Fibroblast of the conjunctiva (primary cell): ENCODE measurements around the gene TOPBP1.
A peak's percentile ranks its signal among the peaks of the same experiment; 100 is the strongest.
"Not testable (repeated sequence)": the region's sequence is repeated elsewhere in the genome, so short reads cannot be mapped to it uniquely, and the experiment has no call there.

Source experiments
- DNase-seq: peaks from one replicate; pipeline ENCODE4 v3.0.0-alpha.2; 2010; ENCODE audit warnings: low read depth

The TOPBP1 gene

DNA sequence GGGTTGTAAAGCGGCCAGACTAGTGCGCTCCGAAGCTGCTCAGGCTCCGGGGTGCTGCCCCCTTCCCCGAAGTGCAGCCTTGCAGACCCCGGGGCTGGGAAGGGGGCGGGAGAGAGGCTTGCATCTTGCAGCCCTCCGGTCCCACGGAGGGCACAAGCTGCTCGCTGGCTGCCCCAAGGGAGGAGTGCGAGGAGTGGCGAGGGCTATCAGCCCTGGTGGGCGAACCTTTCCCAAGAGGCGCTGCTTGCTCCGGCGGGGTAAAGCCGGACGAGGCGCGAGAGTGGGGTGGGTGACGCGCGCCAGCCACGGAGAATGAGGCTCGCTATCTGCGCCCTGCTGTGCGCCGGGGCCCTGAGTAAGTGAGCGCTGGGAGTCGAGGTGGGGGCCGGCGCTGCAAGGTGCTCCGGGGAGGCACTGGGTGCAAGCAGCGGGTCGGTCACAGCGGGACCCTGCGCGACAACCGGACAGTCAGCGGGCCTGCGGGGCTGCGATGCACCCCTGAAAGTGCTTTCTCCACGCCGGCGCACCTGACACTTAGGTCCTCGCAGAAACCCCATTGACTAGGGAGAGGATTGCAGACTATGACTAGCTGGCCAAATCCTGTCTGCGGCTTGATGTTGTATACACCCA is 12.7 kb upstream of the TOPBP1 start:
- no peak for DNase-seq

DNA sequence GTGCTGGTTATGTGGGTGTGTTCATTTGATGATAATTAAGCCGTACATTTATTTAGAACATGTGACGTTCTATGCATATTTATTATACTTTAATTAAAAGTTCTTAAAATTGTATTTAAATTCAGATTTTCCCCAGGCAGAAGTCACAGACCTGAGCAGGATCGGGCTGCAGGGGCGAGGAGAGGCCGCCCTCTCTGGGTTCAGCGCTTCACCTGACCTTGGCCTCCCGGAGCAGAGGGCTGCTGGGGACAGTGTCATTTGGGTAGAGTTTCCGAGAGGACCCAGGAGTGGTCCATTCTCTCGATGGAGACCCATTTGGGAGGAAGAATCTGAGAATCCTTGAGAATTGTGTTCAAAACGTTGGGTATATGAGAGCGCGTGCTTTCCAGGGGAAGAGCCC is 12.0 kb upstream of the TOPBP1 start:
- DNase-seq = no peak

DNA sequence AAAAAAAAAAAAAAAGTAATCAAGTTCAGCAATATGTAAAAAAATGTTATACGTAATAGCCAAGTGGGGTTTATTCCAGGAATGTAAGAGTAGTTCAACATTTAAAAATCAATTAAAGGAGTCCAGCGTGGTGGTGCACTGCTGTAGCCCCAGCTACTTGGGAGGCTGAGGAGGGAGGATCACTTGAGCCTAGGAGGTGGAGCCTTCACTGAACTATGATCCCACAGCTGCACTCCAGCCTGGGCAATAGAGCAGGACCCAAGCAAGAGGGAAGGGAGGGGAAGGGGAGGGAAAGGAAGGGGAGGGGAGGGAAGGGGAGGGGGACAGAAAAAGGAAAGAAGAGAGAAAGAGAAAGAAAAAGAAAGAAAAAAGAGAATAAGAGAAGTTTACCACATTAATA is 10.7 kb upstream of the TOPBP1 start:
- DNase-seq = no peak

DNA sequence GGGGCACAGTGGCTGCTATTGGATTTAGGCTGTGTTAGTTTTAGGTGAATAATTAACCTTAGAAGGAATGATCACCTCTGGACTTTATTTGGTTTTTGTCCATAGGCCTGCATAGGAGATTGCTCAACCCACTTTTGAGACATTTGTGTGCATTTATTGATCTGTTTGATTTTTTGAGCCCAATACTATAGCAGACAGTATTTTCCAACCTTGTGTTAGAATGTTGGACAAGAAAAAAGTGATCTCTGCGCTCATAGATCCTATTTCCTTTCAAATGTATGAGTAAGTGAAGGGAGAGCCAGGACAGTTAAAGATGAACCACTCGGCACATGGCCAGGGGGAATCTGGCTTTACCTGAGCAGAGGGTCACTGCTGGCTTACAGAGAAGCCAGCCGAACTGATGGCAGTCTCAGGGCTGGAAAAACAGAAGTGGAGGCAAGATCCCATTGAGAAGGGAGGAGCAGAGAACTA is 8.8 kb upstream of the TOPBP1 start:
- DNase-seq = no peak

DNA sequence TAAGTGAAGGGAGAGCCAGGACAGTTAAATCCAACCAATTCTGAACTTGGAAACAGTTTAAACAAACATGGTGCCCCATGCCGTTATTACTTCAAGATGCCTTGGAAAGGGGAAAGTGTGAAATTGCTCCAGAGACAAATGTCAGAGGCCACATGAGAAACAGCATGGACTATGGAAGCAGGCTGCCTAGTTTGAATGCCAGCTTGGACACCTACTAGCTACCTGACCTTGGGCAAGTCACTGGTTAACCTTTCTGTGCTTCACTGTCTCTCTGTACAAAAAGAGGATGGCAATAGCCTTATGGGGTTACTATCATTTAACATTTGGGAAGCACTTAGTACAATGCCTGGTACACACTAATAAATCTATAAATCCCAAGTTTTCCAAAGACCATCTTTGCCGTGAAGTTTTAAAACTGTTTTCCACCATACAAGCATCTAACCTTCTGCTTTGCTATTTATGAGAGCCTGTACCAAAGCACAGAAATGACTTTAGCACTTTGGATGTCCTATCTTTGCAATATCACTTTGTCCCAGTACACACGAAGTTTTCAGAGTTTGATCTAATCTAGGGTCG is 8.3 kb upstream of the TOPBP1 start:
- DNase-seq = no peak

DNA sequence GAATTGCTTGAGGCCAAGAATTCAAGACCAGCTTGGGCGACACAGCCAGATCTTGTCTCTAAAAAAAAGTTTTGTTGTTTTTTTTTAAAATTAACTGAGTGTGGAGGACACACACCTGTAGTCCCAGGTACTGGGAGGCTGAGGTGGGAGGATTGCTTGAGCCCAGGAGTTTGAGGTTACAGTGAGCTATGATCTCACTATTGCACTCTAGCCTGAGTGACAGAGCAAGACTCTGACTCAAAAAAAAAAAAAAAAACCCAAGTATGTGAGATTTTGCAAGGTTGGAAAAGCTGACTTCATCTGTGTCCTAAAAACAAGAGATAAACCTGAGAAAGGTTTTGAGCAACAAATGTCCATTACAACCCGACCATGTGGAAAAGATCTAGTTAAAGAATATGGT is 5.4 kb upstream of the TOPBP1 start:
- no peak for DNase-seq

DNA sequence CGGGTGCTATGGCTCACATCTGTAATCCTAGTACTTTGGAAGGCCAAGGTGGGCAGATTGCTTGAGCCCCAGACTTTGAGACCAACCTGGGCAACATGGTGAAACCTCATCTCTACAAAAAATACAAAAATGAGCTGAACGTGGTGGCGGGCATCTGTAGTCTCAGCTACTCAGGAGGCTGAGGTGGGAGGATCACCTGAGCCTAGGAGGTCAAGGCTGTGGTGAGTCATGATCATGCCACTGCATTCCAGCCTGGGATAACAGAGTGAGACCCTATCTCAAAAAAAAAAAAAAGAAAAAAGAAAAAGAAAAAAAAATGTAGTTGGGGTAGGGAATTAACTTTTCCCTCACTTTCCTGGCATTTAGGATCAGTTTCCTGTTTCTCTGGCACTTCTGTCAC is 3.4 kb upstream of the TOPBP1 start:
- DNase-seq = not testable (repeated sequence)

DNA sequence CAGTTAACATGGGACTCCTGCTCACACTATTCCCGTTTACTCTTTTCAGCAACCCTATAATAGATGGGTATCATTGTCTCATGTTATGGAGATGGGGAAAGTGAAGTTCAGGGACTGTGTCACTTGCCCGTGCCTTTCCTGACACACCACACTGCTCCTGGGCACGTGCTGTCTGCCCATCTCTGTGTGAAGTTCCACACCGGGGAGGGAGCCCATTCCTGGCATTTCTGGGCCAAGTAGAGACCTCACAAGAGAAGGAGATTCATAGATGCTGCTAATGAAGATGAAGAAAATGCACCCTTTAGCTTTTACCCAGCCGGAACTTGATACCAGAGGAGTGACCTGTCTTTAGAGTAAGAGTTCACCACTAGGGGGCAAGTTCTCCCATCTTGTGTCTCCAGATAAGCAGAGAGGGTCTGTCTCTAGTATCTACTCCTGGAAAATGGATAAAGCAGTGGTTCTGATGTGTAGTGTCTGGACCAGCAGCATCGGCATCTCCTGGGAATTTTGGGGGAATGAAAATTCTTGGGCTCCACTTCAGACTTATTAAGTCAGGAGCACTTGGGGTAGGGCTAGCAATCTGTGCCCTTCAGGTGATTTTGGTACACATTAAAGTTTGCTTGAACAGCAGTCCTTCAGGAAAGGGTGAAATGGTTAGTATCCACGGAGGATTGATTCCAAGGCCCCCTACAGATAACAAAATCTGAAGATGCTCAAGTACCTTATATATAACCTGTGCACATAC is 2.0 kb upstream of the TOPBP1 start:
- peak; percentile 40 for DNase-seq

DNA sequence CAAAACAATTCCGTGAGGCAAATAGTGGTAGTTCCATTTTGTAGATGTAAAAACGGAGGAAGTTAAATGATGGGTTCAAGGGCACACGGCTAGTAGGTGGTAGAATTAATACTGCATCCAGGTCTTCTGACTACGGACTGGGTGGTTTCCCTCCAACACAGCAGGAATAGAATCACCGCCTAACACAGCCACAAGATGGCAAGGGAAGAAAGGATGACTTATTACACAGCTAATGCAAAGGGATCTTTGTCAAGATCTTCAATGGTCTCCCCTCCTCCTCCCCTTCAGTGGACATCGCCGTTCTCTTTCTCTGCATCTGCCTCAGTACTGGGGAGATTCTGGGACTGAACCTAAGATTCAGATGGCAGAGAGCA is 524 bp upstream of the TOPBP1 start:
- no peak for DNase-seq

DNA sequence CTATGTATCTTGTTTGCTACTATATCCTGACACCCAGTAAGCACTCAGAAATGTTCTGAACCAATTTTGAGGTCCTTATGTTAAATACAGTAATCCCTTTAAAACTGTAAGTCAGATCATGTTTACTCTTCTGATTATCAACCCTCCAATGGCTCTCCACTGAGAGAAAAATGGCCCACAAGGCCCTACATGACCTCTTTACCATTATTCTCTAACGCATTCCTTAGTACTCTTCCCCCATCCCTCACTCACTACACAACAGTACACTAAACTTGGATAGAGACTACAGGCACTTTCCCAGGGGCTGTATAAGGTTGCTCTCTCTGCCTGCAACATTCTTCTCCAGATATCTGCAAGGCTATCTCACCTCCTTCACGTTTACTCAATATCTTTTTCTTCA is 1.9 kb downstream of the TOPBP1 start:
- DNase-seq = no peak

DNA sequence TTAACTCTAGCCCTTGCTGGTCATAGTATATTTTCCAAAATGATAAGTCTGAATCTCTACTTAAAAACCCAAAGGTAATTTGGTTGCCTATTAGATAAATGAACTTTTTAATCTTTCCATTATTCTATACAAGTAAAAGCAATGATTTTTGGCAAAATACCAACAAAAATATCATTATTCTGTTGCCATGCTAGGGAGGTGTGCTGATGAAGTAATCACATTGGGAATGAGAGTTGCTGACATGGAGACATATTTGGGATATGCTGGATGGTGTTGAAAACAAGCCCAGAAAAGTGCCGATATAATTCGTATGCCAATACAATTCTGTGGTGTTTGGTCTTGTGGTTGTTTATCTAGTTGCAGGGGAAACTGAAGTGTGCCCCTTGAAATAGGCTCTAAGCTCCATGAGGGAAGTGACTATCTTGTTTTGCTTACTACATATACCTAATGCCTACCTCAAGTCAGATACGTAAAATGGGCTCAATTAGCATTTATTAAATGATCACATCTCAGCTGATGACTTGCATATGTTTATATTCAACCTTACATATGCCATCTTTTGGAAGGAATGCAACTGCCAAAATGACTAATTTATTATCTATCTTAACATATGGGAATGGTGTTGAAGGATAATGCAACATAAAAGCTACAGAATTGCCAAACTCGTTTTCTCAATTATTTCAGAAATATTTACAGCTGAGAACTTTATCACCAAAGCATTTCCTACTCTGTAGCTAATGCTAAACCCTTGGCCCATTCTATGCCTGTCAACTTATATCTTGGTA is 5.8 kb downstream of the TOPBP1 start:
- no peak for DNase-seq

DNA sequence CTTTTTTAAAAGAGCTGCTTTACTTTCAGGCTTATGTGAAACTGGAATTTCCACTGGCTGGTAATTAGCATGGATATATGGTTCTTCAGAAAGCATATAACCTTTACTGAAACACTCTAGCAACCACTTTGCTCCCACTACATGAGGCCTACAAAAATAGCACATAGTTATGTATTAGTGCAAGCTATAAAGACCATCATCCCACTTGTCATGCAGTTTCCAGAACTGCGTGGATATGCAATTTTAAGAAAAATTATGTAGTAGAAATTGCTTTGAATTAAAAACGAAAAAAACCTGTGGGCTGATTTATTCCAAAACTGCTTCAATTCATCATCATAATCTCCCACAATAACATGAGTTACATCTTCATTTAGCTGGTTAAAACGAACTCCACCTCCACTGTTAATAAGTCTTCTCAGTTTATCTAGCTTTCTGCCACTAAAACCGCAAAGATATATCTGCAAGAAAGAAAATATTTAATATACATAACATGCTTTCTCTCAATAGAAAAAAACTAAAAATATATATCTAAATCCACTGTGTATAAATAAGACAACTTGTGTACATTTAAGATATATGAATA is 12.2 kb downstream of the TOPBP1 start:
- no peak for DNase-seq

DNA sequence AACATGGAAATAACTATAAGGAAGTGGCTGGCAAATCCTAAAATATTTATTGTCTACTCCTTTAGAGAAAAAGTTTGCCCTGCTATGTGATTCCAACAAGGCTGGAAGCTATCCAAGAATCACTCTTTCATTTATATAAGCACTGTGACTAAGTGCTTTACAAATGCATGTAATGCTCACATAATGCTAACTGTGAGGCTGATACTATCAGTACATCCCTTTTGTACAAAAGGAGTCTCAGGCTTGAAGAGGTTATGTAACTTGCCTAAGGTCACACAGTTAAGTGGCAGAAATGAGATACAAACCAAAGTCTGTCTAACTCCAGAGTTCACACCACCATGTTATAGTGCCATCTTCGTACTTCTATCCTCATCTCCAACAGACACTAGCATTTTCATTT is 17.0 kb downstream of the TOPBP1 start:
- peak; percentile 56 for DNase-seq

DNA sequence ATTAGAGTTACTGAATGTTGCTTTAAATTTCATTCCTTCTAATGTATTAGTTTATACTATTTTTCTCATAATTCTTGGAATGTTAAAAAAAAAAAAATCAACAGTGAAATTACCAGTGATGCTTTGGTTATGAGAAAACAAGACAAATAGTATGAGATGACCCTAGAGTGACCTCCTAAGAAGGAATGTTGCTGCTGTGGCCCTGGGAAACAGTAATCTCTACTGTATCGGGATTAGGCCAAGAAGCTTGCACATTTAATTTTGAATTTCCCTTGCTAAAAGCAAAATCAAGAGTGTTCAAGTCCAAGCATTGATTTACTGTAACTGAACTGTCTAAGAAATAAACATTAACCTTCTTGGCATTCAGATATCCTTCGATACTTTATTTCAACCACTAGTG is 18.1 kb downstream of the TOPBP1 start:
- DNase-seq = no peak

DNA sequence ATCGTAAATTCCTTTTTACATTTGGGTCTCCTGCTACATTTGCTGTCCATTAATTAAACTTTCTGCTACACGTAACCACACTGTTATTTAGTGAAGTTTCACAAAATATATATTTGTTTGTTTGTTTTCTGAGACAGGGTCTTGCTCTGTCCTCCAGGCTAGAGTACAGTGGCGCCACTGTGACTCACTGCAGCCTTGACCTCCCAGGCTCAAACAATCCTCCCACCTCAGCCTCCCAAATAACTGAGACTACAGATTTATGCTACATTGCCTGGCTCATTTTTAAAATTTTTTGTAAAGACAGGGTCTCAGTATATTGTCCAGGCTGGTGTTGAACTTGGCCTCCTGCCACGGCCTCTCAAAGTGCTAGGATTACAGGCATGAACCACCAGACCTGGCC is 20.5 kb downstream of the TOPBP1 start:
- no peak for DNase-seq

DNA sequence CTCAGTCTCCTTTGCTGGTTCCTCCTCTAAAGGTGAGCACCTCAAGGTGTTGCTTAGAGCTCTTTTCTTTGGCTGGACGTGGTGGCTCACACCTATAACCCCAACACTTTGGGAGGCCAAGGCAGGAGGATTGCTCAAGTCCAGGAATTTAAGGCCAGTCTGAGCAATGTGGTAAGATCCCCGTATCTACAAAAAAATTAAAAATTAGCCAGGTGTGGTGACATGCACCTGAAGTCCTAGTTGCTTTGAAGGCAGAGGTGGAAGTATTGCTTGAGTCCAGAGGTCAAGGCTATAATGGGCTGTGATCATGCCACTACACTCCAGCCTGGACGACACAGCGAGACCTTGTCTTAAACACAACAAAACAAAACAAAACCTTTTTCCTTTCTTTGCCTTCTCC is 28.3 kb downstream of the TOPBP1 start:
- DNase-seq = no peak

DNA sequence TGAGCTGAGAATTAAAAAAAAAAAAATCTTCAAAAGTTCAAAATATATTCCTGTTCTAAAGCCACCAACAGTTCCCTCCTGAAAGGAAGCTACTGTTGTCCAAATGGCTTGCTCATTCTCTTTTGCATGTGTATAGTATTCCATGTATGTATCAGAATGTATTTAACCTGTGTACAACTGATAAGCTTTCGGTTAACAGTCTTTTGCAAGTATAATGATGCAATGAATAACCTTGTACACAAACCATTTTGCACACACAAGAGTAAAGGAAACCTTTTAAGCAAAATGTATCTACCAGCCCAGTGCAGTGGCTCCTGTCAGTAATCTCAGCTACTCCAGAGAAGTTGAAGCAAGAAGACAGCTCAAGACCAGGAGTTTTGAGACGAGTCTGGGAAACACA is 32.6 kb downstream of the TOPBP1 start:
- no peak for DNase-seq

DNA sequence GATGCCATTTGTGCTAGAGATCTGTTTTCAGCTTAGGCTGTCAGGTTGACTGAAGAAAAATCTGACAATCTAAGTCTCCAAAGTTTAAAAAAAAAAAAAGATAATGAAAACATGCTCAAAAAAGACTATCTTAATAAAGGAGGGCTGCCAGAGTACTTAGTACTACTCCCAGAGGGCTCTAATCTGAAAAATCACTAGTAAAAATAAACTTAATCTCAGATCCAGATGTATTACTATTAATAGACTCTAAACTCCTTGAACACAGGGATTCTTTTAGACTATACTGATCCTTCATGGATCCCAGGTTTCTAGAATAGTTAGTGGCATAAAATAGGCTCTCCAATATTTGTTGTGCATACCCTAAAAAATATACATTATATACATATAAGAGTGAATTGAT is 34.0 kb downstream of the TOPBP1 start:
- DNase-seq = no peak

DNA sequence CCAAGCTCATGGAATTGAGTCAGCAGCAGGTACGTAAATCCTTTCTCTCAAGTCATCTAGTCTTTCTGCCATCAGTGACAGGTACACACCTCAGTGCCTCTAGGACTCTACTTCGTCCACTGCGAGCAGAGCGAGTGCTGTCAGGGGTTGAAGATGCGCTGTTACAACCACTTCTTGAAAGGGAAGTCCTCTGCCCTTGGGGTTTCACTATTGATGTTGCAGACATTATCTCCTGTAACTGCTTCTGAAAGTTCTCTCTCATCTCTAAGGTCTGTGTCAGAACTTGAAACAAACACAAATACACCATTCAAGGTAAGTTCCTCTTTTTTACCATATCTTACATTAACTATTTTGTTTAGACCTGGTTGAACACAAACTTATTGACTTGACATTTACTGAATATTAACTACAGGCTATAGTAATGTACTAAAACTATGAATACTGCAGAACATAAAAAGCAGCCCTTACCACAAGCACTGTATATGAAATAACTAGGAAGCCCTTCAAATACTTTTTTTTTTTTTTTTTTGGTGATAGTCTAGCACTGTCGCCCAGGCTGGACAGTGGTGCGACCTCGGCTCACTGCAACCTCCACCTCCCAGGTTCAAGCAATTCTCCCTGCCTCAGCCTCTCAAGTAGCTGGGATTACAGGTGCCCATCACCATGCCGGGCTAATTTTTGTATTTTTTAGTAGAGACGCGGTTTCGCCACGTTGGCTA is 41.5 kb downstream of the TOPBP1 start:
- DNase-seq = no peak

DNA sequence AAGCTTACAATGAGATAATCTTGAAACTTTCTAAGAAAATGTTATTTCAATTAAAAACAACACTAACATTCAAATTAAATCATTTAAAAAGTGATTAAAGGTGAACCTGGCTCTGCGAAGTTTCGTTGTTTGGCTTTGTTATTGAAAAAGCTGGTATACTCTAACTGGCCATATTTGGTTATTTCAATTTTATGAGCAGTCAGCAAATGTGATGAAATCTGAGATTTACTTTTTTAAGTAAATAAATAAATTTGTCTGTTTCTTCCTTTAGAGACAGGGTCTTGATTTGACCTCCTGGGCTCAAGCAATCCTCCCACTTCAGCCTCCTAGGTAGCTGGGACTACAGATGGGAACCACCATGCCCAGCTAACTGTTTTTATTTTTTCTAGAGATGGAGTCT is 50.2 kb downstream of the TOPBP1 start:
- DNase-seq = no peak

DNA sequence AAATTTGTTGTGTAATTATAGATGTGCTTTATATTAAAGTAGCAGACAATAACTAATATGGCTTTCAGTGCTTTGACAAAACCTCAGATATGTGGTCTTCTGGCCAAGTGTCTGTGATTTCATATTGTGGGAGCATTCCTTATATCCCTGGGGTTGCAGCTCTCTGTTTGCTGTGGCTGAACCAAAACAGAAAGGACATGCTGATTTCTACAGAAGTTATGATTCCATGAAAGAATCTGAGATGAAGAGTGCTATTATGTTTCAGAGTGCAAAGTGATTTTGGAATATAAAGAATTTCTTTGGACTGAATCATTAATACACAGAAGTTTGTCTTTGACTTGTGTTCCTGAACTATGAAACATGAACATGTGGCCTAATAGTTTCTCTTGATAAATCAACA is 51.7 kb downstream of the TOPBP1 start:
- DNase-seq = no peak

DNA sequence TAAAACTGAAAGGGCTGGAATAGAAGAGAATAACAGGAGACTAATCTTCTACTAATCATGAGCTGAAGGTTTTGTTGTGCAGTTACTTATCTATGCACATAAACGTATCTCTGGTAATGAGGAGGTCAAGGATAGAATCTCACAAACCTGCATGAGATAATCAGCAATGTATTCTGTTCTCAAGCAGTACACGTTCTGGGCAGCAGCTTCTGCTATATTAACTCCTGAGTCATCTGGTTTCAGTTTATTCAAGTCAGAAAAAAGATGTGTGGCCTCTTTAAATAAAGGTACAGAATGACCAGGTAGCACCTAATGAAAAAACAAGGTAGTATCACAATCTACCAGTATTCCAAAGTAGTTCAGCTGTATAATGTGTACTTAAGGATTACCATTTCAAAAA is 53.4 kb downstream of the TOPBP1 start:
- DNase-seq = no peak
